ENCODE results near the gene TTC22. TPM values are rescaled to one million over a fixed set of nuclear protein-coding genes. Genes with fewer than 3 reads are reported as not detected.

Gene TTC22
- total RNA-seq, 1 experiment from 2014 or later: 0.10 TPM

DNA sequence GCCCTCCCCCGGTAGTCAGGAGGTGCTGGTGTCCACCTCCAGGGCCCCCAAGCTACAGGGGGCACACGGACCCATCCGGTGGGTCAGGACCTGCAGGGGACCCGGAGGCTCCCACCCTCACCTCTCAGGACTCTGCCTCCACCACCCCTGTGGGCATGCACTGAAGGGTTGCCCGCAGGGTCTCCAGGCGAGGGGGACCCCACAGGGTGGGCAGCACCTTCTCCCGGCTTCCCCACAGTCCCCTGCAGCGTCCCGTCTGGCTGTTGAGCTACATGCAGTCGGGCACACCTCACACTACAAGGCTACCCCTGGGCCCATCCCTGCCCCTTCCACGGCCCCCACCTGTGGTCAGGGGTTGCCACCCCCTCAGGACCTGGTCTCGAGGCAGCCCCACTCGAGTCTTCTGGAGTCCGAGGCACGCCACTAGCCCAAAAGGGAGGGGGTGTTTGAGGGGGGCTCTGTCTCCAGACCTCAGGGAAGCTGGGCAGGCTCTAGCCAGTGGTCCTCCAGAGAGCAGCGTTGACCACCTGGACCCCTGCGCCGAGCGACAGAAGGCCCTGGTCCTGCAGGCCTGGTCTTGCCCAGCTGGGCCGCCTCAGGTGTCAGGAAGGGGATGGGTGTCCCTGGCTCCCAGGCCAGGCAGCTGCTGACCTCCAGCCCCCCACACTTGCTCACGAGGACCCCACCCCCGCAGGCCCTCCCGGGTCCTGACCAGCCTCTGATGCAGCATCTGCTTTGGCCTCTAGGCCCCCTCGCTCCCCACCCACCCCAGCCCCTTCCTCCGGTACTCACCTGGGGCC, 46.4 kb downstream of the TTC22 start:
- TF ChIP-seq, protein P1, sequence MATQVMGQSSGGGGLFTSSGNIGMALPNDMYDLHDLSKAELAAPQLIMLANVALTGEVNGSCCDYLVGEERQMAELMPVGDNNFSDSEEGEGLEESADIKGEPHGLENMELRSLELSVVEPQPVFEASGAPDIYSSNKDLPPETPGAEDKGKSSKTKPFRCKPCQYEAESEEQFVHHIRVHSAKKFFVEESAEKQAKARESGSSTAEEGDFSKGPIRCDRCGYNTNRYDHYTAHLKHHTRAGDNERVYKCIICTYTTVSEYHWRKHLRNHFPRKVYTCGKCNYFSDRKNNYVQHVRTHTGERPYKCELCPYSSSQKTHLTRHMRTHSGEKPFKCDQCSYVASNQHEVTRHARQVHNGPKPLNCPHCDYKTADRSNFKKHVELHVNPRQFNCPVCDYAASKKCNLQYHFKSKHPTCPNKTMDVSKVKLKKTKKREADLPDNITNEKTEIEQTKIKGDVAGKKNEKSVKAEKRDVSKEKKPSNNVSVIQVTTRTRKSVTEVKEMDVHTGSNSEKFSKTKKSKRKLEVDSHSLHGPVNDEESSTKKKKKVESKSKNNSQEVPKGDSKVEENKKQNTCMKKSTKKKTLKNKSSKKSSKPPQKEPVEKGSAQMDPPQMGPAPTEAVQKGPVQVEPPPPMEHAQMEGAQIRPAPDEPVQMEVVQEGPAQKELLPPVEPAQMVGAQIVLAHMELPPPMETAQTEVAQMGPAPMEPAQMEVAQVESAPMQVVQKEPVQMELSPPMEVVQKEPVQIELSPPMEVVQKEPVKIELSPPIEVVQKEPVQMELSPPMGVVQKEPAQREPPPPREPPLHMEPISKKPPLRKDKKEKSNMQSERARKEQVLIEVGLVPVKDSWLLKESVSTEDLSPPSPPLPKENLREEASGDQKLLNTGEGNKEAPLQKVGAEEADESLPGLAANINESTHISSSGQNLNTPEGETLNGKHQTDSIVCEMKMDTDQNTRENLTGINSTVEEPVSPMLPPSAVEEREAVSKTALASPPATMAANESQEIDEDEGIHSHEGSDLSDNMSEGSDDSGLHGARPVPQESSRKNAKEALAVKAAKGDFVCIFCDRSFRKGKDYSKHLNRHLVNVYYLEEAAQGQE (IDR thresholded peaks at IDR 0.05; ENCODE audit: insufficient read depth in 1 of 2, low read depth in 2 of 2, low read length in 1 of 2): no peak
- ChIA-PET POLR2A (no interaction called here), CTCF (no interaction called here)
- no TSS peak for BruUV-seq (replicated peaks)
- Histone ChIP-seq H3K36me3 (ENCODE audit: control insufficient read depth, insufficient read depth, low read length) (no peaks in the 10 kb centered on the region), H3K4me3 (ENCODE audit: low read depth in 2 of 2, low read length in 2 of 2) (no peak overlapping the region), H3K9me3 (ENCODE audit: control insufficient read depth, insufficient read depth, low read depth, low read length) (no peaks in the 10 kb centered on the region), H3K27me3 (ENCODE audit: control insufficient read depth, insufficient read depth, low read length) (no peaks in the 10 kb centered on the region), H3K27ac (ENCODE audit: low read length) (no peak overlapping the region), H3K4me1 (ENCODE audit: control insufficient read depth, insufficient read depth, low read length) (no peaks in the 10 kb centered on the region)
- in situ Hi-C loops (cut with HindIII; ENCODE audit: low pct_unique_long_range_greater_than_20kb, low sequenced_read_pairs) (no loop called here), intact Hi-C loops (cut with micrococcal nuclease; ENCODE audit: unreplicated experiment) (no loop called here)
- no peak; the same call in 1 of the 2 replicates for ATAC-seq
- no peak for DNase-seq (ENCODE audit: low read depth, low spot score)

DNA sequence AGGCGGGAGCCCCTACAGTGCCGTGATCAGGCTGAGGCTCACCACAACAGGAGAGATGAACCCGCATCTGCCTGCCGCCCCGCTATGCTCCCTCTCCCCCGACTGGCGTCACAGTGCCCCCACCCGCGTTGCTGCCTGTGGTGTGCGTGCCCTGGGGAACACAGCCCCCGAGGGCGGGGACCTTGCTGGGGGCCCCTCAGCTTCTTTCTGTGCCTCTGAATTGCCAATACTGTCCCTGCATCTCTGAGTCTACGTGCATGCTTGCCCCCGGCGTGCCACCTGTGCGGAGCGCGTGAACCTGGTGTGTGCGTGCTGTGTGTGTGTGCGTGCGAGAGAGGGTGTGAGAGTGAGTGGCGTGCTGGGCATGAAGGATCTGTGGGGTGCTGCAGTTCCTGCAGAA, 47.1 kb downstream of the TTC22 start:
- no peaks in the 10 kb centered on the region for H3K36me3 ChIP-seq (ENCODE audit: control insufficient read depth, insufficient read depth, low read length)
- no peaks in the 10 kb centered on the region for H3K27me3 ChIP-seq (ENCODE audit: control insufficient read depth, insufficient read depth, low read length)
- intact Hi-C loops (cut with micrococcal nuclease; ENCODE audit: unreplicated experiment): no loop called here
- ChIA-PET POLR2A (no interaction called here), CTCF (no interaction called here)
- in situ Hi-C loops (cut with HindIII; ENCODE audit: low pct_unique_long_range_greater_than_20kb, low sequenced_read_pairs): no loop called here
- DNase-seq (ENCODE audit: low read depth, low spot score) (no peak), ATAC-seq (no peak)
- H3K9me3 ChIP-seq (ENCODE audit: control insufficient read depth, insufficient read depth, low read depth, low read length): no peaks in the 10 kb centered on the region
- TF ChIP-seq, protein P1 (IDR thresholded peaks at IDR 0.05; ENCODE audit: insufficient read depth in 1 of 2, low read depth in 2 of 2, low read length in 1 of 2): no peak
- TF ChIP-seq, protein P2, sequence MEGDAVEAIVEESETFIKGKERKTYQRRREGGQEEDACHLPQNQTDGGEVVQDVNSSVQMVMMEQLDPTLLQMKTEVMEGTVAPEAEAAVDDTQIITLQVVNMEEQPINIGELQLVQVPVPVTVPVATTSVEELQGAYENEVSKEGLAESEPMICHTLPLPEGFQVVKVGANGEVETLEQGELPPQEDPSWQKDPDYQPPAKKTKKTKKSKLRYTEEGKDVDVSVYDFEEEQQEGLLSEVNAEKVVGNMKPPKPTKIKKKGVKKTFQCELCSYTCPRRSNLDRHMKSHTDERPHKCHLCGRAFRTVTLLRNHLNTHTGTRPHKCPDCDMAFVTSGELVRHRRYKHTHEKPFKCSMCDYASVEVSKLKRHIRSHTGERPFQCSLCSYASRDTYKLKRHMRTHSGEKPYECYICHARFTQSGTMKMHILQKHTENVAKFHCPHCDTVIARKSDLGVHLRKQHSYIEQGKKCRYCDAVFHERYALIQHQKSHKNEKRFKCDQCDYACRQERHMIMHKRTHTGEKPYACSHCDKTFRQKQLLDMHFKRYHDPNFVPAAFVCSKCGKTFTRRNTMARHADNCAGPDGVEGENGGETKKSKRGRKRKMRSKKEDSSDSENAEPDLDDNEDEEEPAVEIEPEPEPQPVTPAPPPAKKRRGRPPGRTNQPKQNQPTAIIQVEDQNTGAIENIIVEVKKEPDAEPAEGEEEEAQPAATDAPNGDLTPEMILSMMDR (IDR thresholded peaks at IDR 0.05): no peak
- TF ChIP-seq POLR2AphosphoS5 (IDR thresholded peaks at IDR 0.05; ENCODE audit: low read depth, low read length): no peak
- no peak for TF ChIP-seq SIN3A (IDR thresholded peaks at IDR 0.05; ENCODE audit: borderline replicate concordance, insufficient read depth, low read depth, low read length)
- TF ChIP-seq TCF7L2 (IDR thresholded peaks at IDR 0.05; ENCODE audit: low read depth, low read length): no peak
- H3K27ac ChIP-seq (ENCODE audit: low read length): no peak overlapping the region
- no peak overlapping the region for H3K4me3 ChIP-seq (ENCODE audit: low read depth in 2 of 2, low read length in 2 of 2)
- no TSS peak for BruUV-seq (replicated peaks)
- no peaks in the 10 kb centered on the region for H3K4me1 ChIP-seq (ENCODE audit: control insufficient read depth, insufficient read depth, low read length)

Measured in Panc1 (cell line).